Thymus (tissue), 11 donors: ENCODE measurements around the gene EFNB3. TPM values are rescaled to one million over a fixed set of nuclear protein-coding genes. Genes with fewer than 3 reads are reported as not detected.

Source experiments
- DNase-seq, 9 donors: peaks; one replicate each; pipeline ENCODE4 v3.0.0-alpha.2; 2013; ENCODE audit warnings: low spot score in 9 of 9, low read depth in 6 of 9, missing footprints in 1 of 9
- H3K27ac ChIP-seq, 2 donors: one replicate each; pipeline ENCODE4 v1.5.1; 2013; ENCODE audit warnings: control low read depth in 1 of 2, low read depth in 1 of 2, low read length in 1 of 2, mild to moderate bottlenecking in 1 of 2, moderate library complexity in 1 of 2
- H3K27me3 ChIP-seq, 2 donors: one replicate each; pipeline ENCODE4 v1.5.1; 2013; ENCODE audit warnings: low read length in 1 of 2; ENCODE audit not compliant: control insufficient read depth in 2 of 2, insufficient read depth in 1 of 2
- H3K36me3 ChIP-seq, 2 donors: one replicate each; pipeline ENCODE4 v1.5.1; 2013; ENCODE audit warnings: low read length in 1 of 2, mild to moderate bottlenecking in 1 of 2, moderate library complexity in 1 of 2; ENCODE audit not compliant: control insufficient read depth in 2 of 2, insufficient read depth in 2 of 2
- H3K4me1 ChIP-seq, 2 donors: one replicate each; pipeline ENCODE4 v1.5.1; 2013; ENCODE audit warnings: low read length in 2 of 2; ENCODE audit not compliant: control insufficient read depth in 2 of 2, insufficient read depth in 2 of 2
- H3K4me3 ChIP-seq, 2 donors: one replicate each; pipeline ENCODE4 v1.5.1; 2013; ENCODE audit warnings: low read length in 2 of 2, control low read depth in 1 of 2, mild to moderate bottlenecking in 1 of 2
- H3K9me3 ChIP-seq, 2 donors: one replicate each; pipeline ENCODE4 v1.5.1; 2013; ENCODE audit warnings: low read length in 1 of 2, mild to moderate bottlenecking in 1 of 2; ENCODE audit not compliant: control insufficient read depth in 2 of 2, insufficient read depth in 1 of 2
- WGBS: extraction: QIAGEN DNeasy Blood & Tissue Kit; methylation state at CpG from one replicate; pipeline ENCODE4 v1.1.7; 2013; 5-methylcytosine and 5-hydroxymethylcytosine counted together
- polyA plus RNA-seq: library from polyadenylated mRNA; stranded (reverse); fragments of 200-250 nt; gene quantifications from one replicate; pipeline ENCODE4 v1.2.3, GENCODE V29; 2013
- total RNA-seq: library from RNA; stranded (reverse); fragments of 120-200 nt; gene quantifications from one replicate; pipeline ENCODE4 v1.2.4, GENCODE V29; 2013
- donor health status: healthy.

The EFNB3 gene
- total and polyA plus RNA-seq, 2 donors: 0.52 TPM

GRCh38 chr17:7707446-7707845 is 2.4 kb downstream of the EFNB3 start:
- Histone ChIP-seq H3K4me1 (peaks cover 12 to 20% of the 10 kb centered on the region in 2 donors), H3K27me3 (peaks cover 38 to 92% of the 10 kb centered on the region in 2 donors), H3K4me3 (no peak overlapping the region), H3K9me3 (peaks cover 0 to 11% of the 10 kb centered on the region in 2 donors), H3K36me3 (peaks cover 3 to 8% of the 10 kb centered on the region in 2 donors), H3K27ac (no peak overlapping the region)
- DNase-seq: no peak
- 88% methylated on average over 9 of the region's 9 CpGs for WGBS

DNA sequence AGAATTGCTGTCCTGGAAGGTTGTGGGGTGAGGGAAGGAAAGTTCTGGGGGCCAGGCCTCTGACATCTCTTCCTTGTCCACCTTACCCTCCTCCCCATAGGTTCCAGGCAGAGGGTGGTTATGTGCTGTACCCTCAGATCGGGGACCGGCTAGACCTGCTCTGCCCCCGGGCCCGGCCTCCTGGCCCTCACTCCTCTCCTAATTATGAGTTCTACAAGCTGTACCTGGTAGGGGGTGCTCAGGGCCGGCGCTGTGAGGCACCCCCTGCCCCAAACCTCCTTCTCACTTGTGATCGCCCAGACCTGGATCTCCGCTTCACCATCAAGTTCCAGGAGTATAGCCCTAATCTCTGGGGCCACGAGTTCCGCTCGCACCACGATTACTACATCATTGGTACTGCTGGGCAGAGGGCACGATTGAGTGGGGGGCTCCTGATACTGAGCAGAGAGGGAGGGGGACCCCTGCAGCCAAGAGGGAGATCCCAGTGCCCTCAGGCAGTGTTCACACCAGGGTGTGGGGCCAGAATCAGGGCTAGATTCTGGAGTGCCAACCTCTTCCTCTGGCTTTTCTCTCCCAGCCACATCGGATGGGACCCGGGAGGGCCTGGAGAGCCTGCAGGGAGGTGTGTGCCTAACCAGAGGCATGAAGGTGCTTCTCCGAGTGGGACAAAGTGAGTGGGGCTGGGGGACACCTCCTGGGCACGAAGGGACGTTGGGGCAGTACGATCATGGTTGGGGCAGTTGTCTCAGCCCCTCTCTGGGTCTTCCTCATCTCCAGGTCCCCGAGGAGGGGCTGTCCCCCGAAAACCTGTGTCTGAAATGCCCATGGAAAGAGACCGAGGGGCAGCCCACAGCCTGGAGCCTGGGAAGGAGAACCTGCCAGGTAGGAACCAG is 3.1 kb downstream of the EFNB3 start:
- peaks cover 0 to 11% of the 10 kb centered on the region in 2 donors for H3K9me3 ChIP-seq
- H3K27ac ChIP-seq: no peak overlapping the region
- no peak overlapping the region for H3K4me3 ChIP-seq
- H3K4me1 ChIP-seq: peaks cover 12 to 24% of the 10 kb centered on the region in 2 donors
- H3K27me3 ChIP-seq: peaks cover 38 to 94% of the 10 kb centered on the region in 2 donors
- 92% methylated on average over 22 of the region's 22 CpGs for WGBS
- H3K36me3 ChIP-seq: peaks cover 0 to 1% of the 10 kb centered on the region in 2 donors
- DNase-seq: no peak

DNA sequence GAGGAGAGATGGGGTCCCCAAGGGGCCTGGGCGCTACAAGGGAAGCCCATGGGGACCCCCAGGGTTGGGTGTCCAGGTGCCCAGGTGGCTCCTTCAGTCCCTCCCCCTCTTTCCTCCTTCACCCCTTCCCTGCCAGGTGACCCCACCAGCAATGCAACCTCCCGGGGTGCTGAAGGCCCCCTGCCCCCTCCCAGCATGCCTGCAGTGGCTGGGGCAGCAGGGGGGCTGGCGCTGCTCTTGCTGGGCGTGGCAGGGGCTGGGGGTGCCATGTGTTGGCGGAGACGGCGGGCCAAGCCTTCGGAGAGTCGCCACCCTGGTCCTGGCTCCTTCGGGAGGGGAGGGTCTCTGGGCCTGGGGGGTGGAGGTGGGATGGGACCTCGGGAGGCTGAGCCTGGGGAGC is 4.0 kb downstream of the EFNB3 start:
- no peak for DNase-seq
- Histone ChIP-seq H3K27ac (no peak overlapping the region), H3K9me3 (peaks cover 0 to 11% of the 10 kb centered on the region in 2 donors), H3K27me3 (peaks cover 33 to 94% of the 10 kb centered on the region in 2 donors), H3K4me3 (no peak overlapping the region), H3K4me1 (peaks cover 12 to 28% of the 10 kb centered on the region in 2 donors), H3K36me3 (no peaks in the 10 kb centered on the region)
- WGBS: 91% methylated on average over 11 of the region's 11 CpGs

- H3K27ac ChIP-seq: no peak overlapping the region
- peaks cover 5 to 23% of the 10 kb centered on the region in 2 donors for H3K4me1 ChIP-seq
- H3K4me3 ChIP-seq: no peak overlapping the region
- no peaks in the 10 kb centered on the region for H3K36me3 ChIP-seq
- peaks cover 0 to 11% of the 10 kb centered on the region in 2 donors for H3K9me3 ChIP-seq
- DNase-seq: no peak
- 92% methylated on average over 7 of the region's 7 CpGs for WGBS
- peaks cover 23 to 93% of the 10 kb centered on the region in 2 donors for H3K27me3 ChIP-seq
Observed at GRCh38 chr17:7710301-7710700, 5.3 kb downstream of the EFNB3 start.

- peaks cover 14 to 93% of the 10 kb centered on the region in 2 donors for H3K27me3 ChIP-seq
- WGBS: 94% methylated on average over 7 of the region's 7 CpGs
Observed at GRCh38 chr17:7711051-7711755, 6.2 kb downstream of the EFNB3 start.

DNA sequence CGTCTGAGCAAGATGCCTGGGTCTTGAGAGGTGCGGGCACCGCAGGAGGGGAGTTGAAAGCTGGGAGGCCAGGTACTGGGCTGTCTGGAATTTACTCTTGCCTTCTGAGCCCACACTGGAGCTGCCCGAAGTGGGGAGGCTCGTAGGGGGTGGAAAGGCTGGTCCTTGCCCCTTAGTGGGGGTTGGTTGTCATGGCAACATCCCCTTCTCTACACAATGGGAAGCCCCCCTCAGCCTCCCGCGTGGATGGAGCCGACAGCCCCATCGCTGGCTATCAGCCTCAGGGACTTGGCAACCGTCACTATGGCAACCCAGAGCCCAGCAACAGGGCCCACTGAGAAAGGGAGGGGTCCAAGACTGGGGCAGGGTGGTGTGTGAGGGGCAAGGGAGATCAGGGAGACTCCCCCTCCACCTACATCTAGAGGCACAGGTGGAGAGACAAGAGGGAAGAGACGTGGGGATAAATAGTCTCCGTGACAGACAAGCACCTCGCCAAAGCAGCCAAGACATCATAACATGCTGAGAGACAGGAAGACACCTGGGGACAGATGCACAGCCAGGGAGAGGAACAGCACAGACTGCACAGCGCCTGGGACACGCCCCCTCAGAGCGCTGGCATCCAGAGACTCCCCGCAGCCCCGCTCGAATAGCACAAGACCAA is 7.2 kb downstream of the EFNB3 start:
- DNase-seq: peak in 4 of 9 donors; percentile 37 to 63 (median 46)
- no peak overlapping the region for H3K27ac ChIP-seq
- no peak overlapping the region for H3K4me3 ChIP-seq
- H3K27me3 ChIP-seq: peaks cover 15 to 93% of the 10 kb centered on the region in 2 donors
- 37% methylated on average over 19 of the region's 19 CpGs for WGBS
- H3K4me1 ChIP-seq: peaks cover 4 to 28% of the 10 kb centered on the region in 2 donors
- H3K9me3 ChIP-seq: peaks cover 0 to 2% of the 10 kb centered on the region in 2 donors
- no peaks in the 10 kb centered on the region for H3K36me3 ChIP-seq

More at GRCh38 chr17:7711051-7711755, 6.2 kb downstream of the EFNB3 start:
- no peak for DNase-seq
- Histone ChIP-seq H3K4me1 (peaks cover 4 to 19% of the 10 kb centered on the region in 2 donors), H3K27ac (no peak overlapping the region), H3K9me3 (peaks cover 0 to 4% of the 10 kb centered on the region in 2 donors), H3K4me3 (no peak overlapping the region), H3K36me3 (no peaks in the 10 kb centered on the region)

GRCh38 chr17:7713782-7714181 is 8.8 kb downstream of the EFNB3 start:
- H3K4me1 ChIP-seq: peaks cover 6 to 39% of the 10 kb centered on the region in 2 donors
- no peaks in the 10 kb centered on the region for H3K9me3 ChIP-seq
- no peak overlapping the region for H3K4me3 ChIP-seq
- DNase-seq: no peak
- H3K36me3 ChIP-seq: no peaks in the 10 kb centered on the region
- H3K27me3 ChIP-seq: peaks cover 18 to 94% of the 10 kb centered on the region in 2 donors
- H3K27ac ChIP-seq: no peak overlapping the region
- 13% methylated on average over 9 of the region's 9 CpGs for WGBS

DNA sequence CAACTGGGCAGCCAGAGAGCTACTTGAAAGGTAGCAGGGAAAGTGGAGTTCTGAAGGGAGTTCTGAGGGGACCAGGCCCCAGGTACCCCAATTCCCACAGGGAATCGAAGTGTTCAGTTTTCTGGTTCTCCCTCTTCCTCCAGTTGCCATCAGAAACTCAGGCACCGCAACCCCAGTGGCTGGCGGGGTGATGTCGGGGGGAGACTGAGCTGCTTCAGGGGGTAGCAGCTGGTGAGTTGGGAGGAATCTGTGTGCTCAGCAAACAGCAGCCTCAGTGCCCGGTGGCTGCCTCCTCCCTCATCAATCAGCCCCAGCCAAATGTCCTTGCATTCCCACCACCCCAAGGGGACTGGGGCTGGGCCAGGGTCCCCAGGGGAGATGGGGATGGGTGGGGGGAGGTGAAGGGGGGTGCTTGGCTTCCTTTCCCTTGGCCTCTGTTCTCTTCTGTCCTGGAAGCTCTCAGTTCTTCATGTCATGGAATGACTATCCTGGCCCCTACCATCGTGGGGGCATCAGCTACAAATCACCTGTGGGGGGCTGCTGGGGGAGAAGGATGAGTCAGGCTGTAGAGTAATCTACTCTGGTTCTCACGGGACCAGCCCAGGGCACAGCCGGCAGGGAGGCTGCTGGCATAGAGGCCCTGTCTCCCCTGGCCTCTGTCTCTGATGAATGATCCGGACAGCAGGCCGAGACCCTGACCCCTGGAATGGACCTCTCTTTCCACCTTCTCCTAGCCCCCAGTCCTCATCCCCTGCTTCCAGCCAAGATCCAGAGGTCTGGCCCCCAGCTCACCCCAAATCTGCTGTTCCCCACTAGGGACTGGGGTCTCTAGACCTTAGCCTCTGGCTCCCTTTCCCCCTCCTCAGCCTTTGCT is 10.0 kb downstream of the EFNB3 start:
- H3K9me3 ChIP-seq: no peaks in the 10 kb centered on the region
- 90% methylated on average over 10 of the region's 10 CpGs for WGBS
- peaks cover 6 to 39% of the 10 kb centered on the region in 2 donors for H3K4me1 ChIP-seq
- H3K4me3 ChIP-seq: no peak overlapping the region
- no peak for DNase-seq
- no peaks in the 10 kb centered on the region for H3K36me3 ChIP-seq
- H3K27me3 ChIP-seq: peaks cover 18 to 95% of the 10 kb centered on the region in 2 donors
- H3K27ac ChIP-seq: no peak overlapping the region
